ENCODE measurements around the gene SLC35C1. TPM values are rescaled to one million over a fixed set of nuclear protein-coding genes. Genes with fewer than 3 reads are reported as not detected.

SLC35C1 gene
- total and polyA plus RNA-seq, 2 donors (not counting 1 experiment from before 2014, with no cell fraction given), result 4.4 to 12.5 TPM

GRCh38 chr11:45768486-45768885 is 36.5 kb upstream of the SLC35C1 start:
- H3K4me3 Mint-ChIP-seq, result no peak overlapping the region
- peaks cover 26% of the 10 kb centered on the region for H3K27me3 Mint-ChIP-seq
- Histone ChIP-seq H3K4me1 (ENCODE audit: control insufficient read depth in 2 of 2, insufficient read depth in 2 of 2, low read length in 2 of 2) (peaks cover 6 to 16% of the 10 kb centered on the region in 2 donors), H3K4me2 (replicated peaks; ENCODE audit: low read depth, low read length, poor library complexity, severe bottlenecking) (no peak overlapping the region), H3K4me3 (ENCODE audit: control extremely low read depth in 1 of 5, extremely low read depth in 1 of 5, insufficient read depth in 1 of 5, low read depth in 2 of 5, low read length in 4 of 5) (no peak overlapping the region), H3K9me3 (ENCODE audit: control extremely low read depth in 1 of 3, control insufficient read depth in 2 of 3, insufficient read depth in 1 of 3, low read length in 2 of 3) (no peaks in the 10 kb centered on the region), H3K79me2 (ENCODE audit: control insufficient read depth, insufficient read depth, low read length) (no peaks in the 10 kb centered on the region), H3K27ac (ENCODE audit: low read length in 2 of 2) (no peak overlapping the region), H3K27me3 (replicated peaks in 1 of 4; ENCODE audit: control extremely low read depth in 1 of 4, control insufficient read depth in 3 of 4, insufficient read depth in 4 of 4, low read length in 3 of 4) (peaks cover 0 to 3% (median under 1%) of the 10 kb centered on the region in 4 experiments), H2AFZ (ENCODE audit: insufficient read depth, low read depth, low read length, poor library complexity, severe bottlenecking) (no peak overlapping the region), H3K36me3 (replicated peaks in 1 of 2; ENCODE audit: control extremely low read depth in 1 of 2, control insufficient read depth in 1 of 2, extremely low read depth in 1 of 2, insufficient read depth in 2 of 2, low read length in 1 of 2) (no peaks in the 10 kb centered on the region), H3K9ac (ENCODE audit: low read length) (no peak overlapping the region), H4K20me1 (ENCODE audit: control insufficient read depth, insufficient read depth, low read length, poor library complexity, severe bottlenecking) (no peaks in the 10 kb centered on the region)
- peaks cover 18% of the 10 kb centered on the region for H3K4me1 Mint-ChIP-seq
- no peaks in the 10 kb centered on the region for H3K9me3 Mint-ChIP-seq (ENCODE audit: insufficient read depth)
- ChIA-PET POLR2A (no interaction called here), CTCF (interaction anchor here (1.1 to 1.3 kb wide), 2 partner anchors 239 to 397 kb away, joined by 3 to 5 read pairs; no protein-coding TSS in a partner anchor)
- intact Hi-C loops (cut with micrococcal nuclease), result no loop called here
- no peak overlapping the region for H3K27ac Mint-ChIP-seq
- TF ChIP-seq, protein P1, sequence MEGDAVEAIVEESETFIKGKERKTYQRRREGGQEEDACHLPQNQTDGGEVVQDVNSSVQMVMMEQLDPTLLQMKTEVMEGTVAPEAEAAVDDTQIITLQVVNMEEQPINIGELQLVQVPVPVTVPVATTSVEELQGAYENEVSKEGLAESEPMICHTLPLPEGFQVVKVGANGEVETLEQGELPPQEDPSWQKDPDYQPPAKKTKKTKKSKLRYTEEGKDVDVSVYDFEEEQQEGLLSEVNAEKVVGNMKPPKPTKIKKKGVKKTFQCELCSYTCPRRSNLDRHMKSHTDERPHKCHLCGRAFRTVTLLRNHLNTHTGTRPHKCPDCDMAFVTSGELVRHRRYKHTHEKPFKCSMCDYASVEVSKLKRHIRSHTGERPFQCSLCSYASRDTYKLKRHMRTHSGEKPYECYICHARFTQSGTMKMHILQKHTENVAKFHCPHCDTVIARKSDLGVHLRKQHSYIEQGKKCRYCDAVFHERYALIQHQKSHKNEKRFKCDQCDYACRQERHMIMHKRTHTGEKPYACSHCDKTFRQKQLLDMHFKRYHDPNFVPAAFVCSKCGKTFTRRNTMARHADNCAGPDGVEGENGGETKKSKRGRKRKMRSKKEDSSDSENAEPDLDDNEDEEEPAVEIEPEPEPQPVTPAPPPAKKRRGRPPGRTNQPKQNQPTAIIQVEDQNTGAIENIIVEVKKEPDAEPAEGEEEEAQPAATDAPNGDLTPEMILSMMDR (IDR thresholded peaks at IDR 0.05), result no peak
- no peak for ATAC-seq (ENCODE audit: low read depth)
- WGBS (ENCODE audit: insufficient coverage), result 89% methylated on average over 3 of the region's 5 CpGs
- no peak for DNase-seq

GRCh38 chr11:45769960-45770359 is 35.0 kb upstream of the SLC35C1 start:
- POLR2A ChIA-PET, result no interaction called here
- Histone ChIP-seq H2AFZ (ENCODE audit: insufficient read depth, low read depth, low read length, poor library complexity, severe bottlenecking) (no peak overlapping the region), H3K9me3 (ENCODE audit: control extremely low read depth in 1 of 3, control insufficient read depth in 2 of 3, insufficient read depth in 1 of 3, low read length in 2 of 3) (no peaks in the 10 kb centered on the region), H3K79me2 (ENCODE audit: control insufficient read depth, insufficient read depth, low read length) (no peaks in the 10 kb centered on the region), H3K27me3 (replicated peaks in 1 of 4; ENCODE audit: control extremely low read depth in 1 of 4, control insufficient read depth in 3 of 4, insufficient read depth in 4 of 4, low read length in 3 of 4) (no peaks in the 10 kb centered on the region), H3K9ac (ENCODE audit: low read length) (no peak overlapping the region), H4K20me1 (ENCODE audit: control insufficient read depth, insufficient read depth, low read length, poor library complexity, severe bottlenecking) (no peaks in the 10 kb centered on the region), H3K36me3 (replicated peaks in 1 of 2; ENCODE audit: control extremely low read depth in 1 of 2, control insufficient read depth in 1 of 2, extremely low read depth in 1 of 2, insufficient read depth in 2 of 2, low read length in 1 of 2) (no peaks in the 10 kb centered on the region), H3K4me2 (replicated peaks; ENCODE audit: low read depth, low read length, poor library complexity, severe bottlenecking) (no peak overlapping the region), H3K27ac (ENCODE audit: low read length in 2 of 2) (no peak overlapping the region), H3K4me1 (ENCODE audit: control insufficient read depth in 2 of 2, insufficient read depth in 2 of 2, low read length in 2 of 2) (peaks cover 6 to 16% of the 10 kb centered on the region in 2 donors), H3K4me3 (ENCODE audit: control extremely low read depth in 1 of 5, extremely low read depth in 1 of 5, insufficient read depth in 1 of 5, low read depth in 2 of 5, low read length in 4 of 5) (no peak overlapping the region)
- no peak for ATAC-seq (ENCODE audit: low read depth)
- Mint-ChIP-seq H3K9me3 (ENCODE audit: insufficient read depth) (no peaks in the 10 kb centered on the region), H3K4me1 (peaks cover 18% of the 10 kb centered on the region), H3K27me3 (peaks cover 13% of the 10 kb centered on the region), H3K27ac (no peak overlapping the region), H3K4me3 (peak overlapping the region; percentile 7)
- DNase-seq, result no peak
- TF ChIP-seq, protein P1 (IDR thresholded peaks at IDR 0.05), result no peak
- TF ChIP-seq EZH2 (IDR thresholded peaks at IDR 0.05; ENCODE audit: borderline replicate concordance, insufficient read depth, low read depth, low read length, poor library complexity, severe bottlenecking), result no peak
- 98% methylated on average over 4 of the region's 5 CpGs for WGBS (ENCODE audit: insufficient coverage)
- CTCF ChIA-PET, result interaction anchor here (1.2 to 3.6 kb wide), 7 partner anchors 11 to 398 kb away, joined by 3 to 76 read pairs (median 11); no protein-coding TSS in a partner anchor
- intact Hi-C loops (cut with micrococcal nuclease), result loop anchor here (5.0 kb wide), 2 partner anchors 352 to 433 kb away; partner anchors contain the start of gene PHF21A

All from B cell (primary cell).